GM12878 (cell line): ENCODE measurements around the gene ARAP1. TPM values are rescaled to one million over a fixed set of nuclear protein-coding genes. Genes with fewer than 3 reads are reported as not detected.

Source experiments
- ATAC-seq: fragments of 200-7000 bp; cut with Tn5 transposase; 3 replicates; pipeline ENCODE4 v1.9.1; 2020; ENCODE audit warnings: mild to moderate bottlenecking, moderate library complexity
- BruUV-seq: library from RNA; stranded (reverse); fragments of 400-500 nt; replicated peaks from 2 replicates; lab custom pipeline; 2021; lab: Mats Ljungman, UMichigan
- CTCF ChIA-PET: fragments of 300-600 bp; sonication (Branson Sonifier 250); formaldehyde crosslinking; extraction: SDS; loops from one replicate; lab custom pipeline; 2021; ENCODE audit warnings: inconsistent platforms; lab: Yijun Ruan, JAX
- POLR2A ChIA-PET: fragments of 350-600 bp; formaldehyde crosslinking; extraction: SDS; loops from one replicate; lab custom pipeline; 2021; ENCODE audit warnings: inconsistent platforms; lab: Charles Lee
- RAD21 ChIA-PET: fragments of 300-600 bp; sonication (Branson Sonifier 250); formaldehyde crosslinking; loops from one replicate; lab custom pipeline; 2023; ENCODE audit warnings: antibody characterized with exemption; ENCODE audit not compliant: unreplicated experiment; lab: Charles Lee
- SMC1A ChIA-PET: fragments of 300-600 bp; sonication (Branson Sonifier 250); formaldehyde crosslinking; loops from one replicate; lab custom pipeline; 2023; ENCODE audit not compliant: unreplicated experiment, uncharacterized antibody; lab: Charles Lee
- DNase-seq: peaks from one replicate; pipeline ENCODE4 v3.0.0-alpha.2; 2011; ENCODE audit warnings: low read depth, low spot score
- FAIRE-seq: peaks from 3 replicates; lab custom pipeline; 2011; peaks lifted over from hg19 to GRCh38; lab: Jason Lieb, UNC
- H2AFZ ChIP-seq: 2 replicates; pipeline ENCODE4 v1.6.0; 2011; ENCODE audit warnings: low read depth, low read length, control low read depth; ENCODE audit not compliant: control insufficient read depth
- H3K27ac ChIP-seq: 2 replicates; pipeline ENCODE4 v1.5.1; 2011; ENCODE audit warnings: control low read depth; ENCODE audit not compliant: control insufficient read depth, insufficient read depth
- H3K27me3 ChIP-seq, 2 experiments: replicated peaks in 1 of 2; 2 replicates each; pipeline versions ENCODE4 v1.6.0 to v1.6.1; 2011; ENCODE audit warnings: low read length in 1 of 2; ENCODE audit not compliant: control insufficient read depth in 2 of 2, insufficient read depth in 2 of 2
- H3K36me3 ChIP-seq, 2 experiments: 2 replicates each; pipeline ENCODE4 v1.5.1; 2011; ENCODE audit warnings: low read length in 1 of 2; ENCODE audit not compliant: control insufficient read depth in 2 of 2, insufficient read depth in 2 of 2
- H3K4me1 ChIP-seq: 2 replicates; pipeline ENCODE4 v1.6.1; 2011; ENCODE audit warnings: mild to moderate bottlenecking, low read length, moderate library complexity, mixed read lengths; ENCODE audit not compliant: control insufficient read depth, insufficient read depth
- H3K4me2 ChIP-seq: 2 replicates; pipeline ENCODE4 v1.6.0; 2011; ENCODE audit warnings: control low read depth; ENCODE audit not compliant: control insufficient read depth, insufficient read depth
- H3K4me3 ChIP-seq: fragments of 200-600 bp; sonication (generic); 2 replicates; pipeline ENCODE4 v1.5.1; 2016
- H3K79me2 ChIP-seq: 2 replicates; pipeline ENCODE4 v1.6.0; 2011; ENCODE audit warnings: low read length; ENCODE audit not compliant: control insufficient read depth, insufficient read depth
- H3K9ac ChIP-seq: 2 replicates; pipeline ENCODE4 v1.8.0; 2011; ENCODE audit warnings: low read length, control low read depth, mixed read lengths; ENCODE audit not compliant: control insufficient read depth, insufficient read depth
- H3K9me3 ChIP-seq: replicated peaks from 3 replicates; pipeline ENCODE4 v1.5.1; 2011; ENCODE audit warnings: mild to moderate bottlenecking, low read length; ENCODE audit not compliant: control insufficient read depth, insufficient read depth
- H4K20me1 ChIP-seq: 2 replicates; pipeline ENCODE4 v1.6.0; 2011; ENCODE audit not compliant: control insufficient read depth, insufficient read depth
- BHLHE40 ChIP-seq, 2 experiments: fragments of 450-650 bp in 1 of 2; IDR thresholded peaks; 2 replicates each; pipeline ENCODE4 v1.6.1; 2011 to 2017; ENCODE audit warnings: low read depth in 2 of 2, borderline replicate concordance in 1 of 2, improper control_type of control experiment in 1 of 2, low read length in 1 of 2, mild to moderate bottlenecking in 1 of 2
- CBFB ChIP-seq: IDR thresholded peaks from 2 replicates; pipeline ENCODE4 v1.6.1; 2016; ENCODE audit warnings: antibody characterized with exemption, low read depth
- IKZF1 ChIP-seq: fragments of 450-650 bp; conservative IDR thresholded peaks from 2 replicates; pipeline ENCODE4 v1.6.1; 2017; ENCODE audit warnings: antibody characterized with exemption, mild to moderate bottlenecking
- WGBS: methylation state at CpG from one replicate; pipeline ENCODE4 v1.1.6; 2016; ENCODE audit warnings: low lambda C conversion rate; ENCODE audit not compliant: insufficient replicate concordance, insufficient coverage; ENCODE audit errors: missing lambda C conversion rate; 5-methylcytosine and 5-hydroxymethylcytosine counted together
- in situ Hi-C: fragments of 300-500 bp; cut with MboI; formaldehyde crosslinking; loops from 9 replicates; pipeline ENCODE4 v1.14.3; 2018; ENCODE audit warnings: mixed read lengths
- intact Hi-C: fragments of 100-400 bp; cut with micrococcal nuclease; formaldehyde crosslinking; loops from one replicate; pipeline ENCODE4 v1.14.2; 2022; ENCODE audit not compliant: unreplicated experiment
- polyA plus RNA-seq, 11 experiments: library from polyadenylated mRNA; depleted of rRNA in 4 of 11; unstranded in 6 of 11; stranded (reverse) in 5 of 11; fragments of >200 nt; fragmentation: Nextera tagmentation in 4 of 11; fragmentation: Illumina TruSeq in 1 of 11; extraction: Ambion mirVana in 4 of 11; extraction: Trizol in 1 of 11; gene quantifications; 1 replicate in 1 of 11; 2 replicates in 10 of 11; pipeline versions ENCODE4 v1.2.1 to v1.2.3, GENCODE V29; 2011 to 2016; ENCODE audit warnings: inconsistent platforms in 2 of 11, missing spikeins in 2 of 11, low read depth in 1 of 11
- total RNA-seq, 4 experiments: library from RNA; depleted of rRNA in 3 of 4; stranded (reverse); fragments of >200 nt in 3 of 4; fragmentation: Illumina TruSeq in 1 of 4; extraction: Trizol in 1 of 4; gene quantifications; 2 replicates each; pipeline versions ENCODE4 v1.2.1 to v1.2.3, GENCODE V29; 2013 to 2021

Gene ARAP1
- total and polyA plus RNA-seq, 10 of the 15 experiments (the other 5 are each of a cell fraction or from before 2014, with no cell fraction given), result 0.55 to 102 (median 51.0) TPM

DNA sequence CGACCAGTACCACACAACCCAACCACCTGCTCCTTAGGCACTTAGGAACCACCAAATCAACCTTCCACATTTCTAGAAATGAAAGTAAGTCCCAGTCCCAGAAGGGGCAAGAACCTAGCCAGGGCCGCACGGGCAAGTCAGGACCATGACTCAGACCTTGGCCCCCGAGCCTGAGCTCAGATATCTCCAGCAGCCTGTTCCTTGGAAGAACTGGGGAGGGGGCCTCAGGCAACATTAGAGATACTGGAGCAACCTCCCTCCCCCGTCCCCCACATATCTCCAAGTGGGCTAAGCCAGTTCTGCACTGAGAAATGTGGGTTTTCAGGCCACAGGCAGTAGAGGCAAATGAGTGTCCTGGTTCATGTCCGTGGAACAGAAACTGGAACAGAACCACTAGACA, 7.7 kb downstream of the ARAP1 start:
- no peaks in the 10 kb centered on the region for H3K9me3 ChIP-seq
- H3K27ac ChIP-seq, result peak overlapping the region; percentile 59
- no peak overlapping the region for H2AFZ ChIP-seq
- no peak for DNase-seq
- H3K9ac ChIP-seq, result peak overlapping the region; percentile 29; the same call in 1 of the 2 replicates
- intact Hi-C loops (loop anchor here (5.0 to 10.0 kb wide), 4 partner anchors 48 to 410 kb away; partner anchors contain the start of genes ATG16L2 and STARD10), in situ Hi-C loops (no loop called here)
- H3K79me2 ChIP-seq, result peaks cover 83% of the 10 kb centered on the region
- no peak for TF ChIP-seq CBFB
- TF ChIP-seq IKZF1, result 0 out of 2 replicates have a peak, but pooled peaks have one; percentile 1
- 0 out of 4 replicates have a peak, but pooled peaks of 1 of the 2 experiments have one; percentile 14 for TF ChIP-seq BHLHE40 (IDR thresholded peaks at IDR 0.05; ENCODE audit: borderline replicate concordance in 1 of 2, low read depth in 2 of 2, low read length in 1 of 2)
- peak overlapping the region; percentile 51; the same call in 1 of the 2 replicates for H3K4me3 ChIP-seq
- H3K36me3 ChIP-seq, result peaks cover 0 to 3% of the 10 kb centered on the region in 2 experiments; a peak in 2 of 4 replicates
- ChIA-PET CTCF (interaction anchor here (2.8 kb wide), 1 partner anchor 50 kb away, joined by 11 read pairs; the partner anchor contains the start of gene STARD10), POLR2A (interaction anchor here (0.6 to 1.3 kb wide), 2 partner anchors 18 to 398 kb away, joined by 3 to 6 read pairs; partner anchors contain the start of gene FCHSD2), RAD21 (interaction anchor here (1.1 to 8.2 kb wide), 2 partner anchors 19 to 49 kb away, joined by 5 to 55 read pairs; partner anchors contain the start of gene STARD10), SMC1A (interaction anchor here (0.6 to 2.6 kb wide), 2 partner anchors 19 to 49 kb away, joined by 3 to 5 read pairs; no protein-coding TSS in a partner anchor)
- H3K4me2 ChIP-seq, result peak overlapping the region; percentile 84
- no peak for FAIRE-seq
- no peaks in the 10 kb centered on the region for H3K27me3 ChIP-seq
- no peaks in the 10 kb centered on the region for H4K20me1 ChIP-seq
- 2% methylated on average over 6 of the region's 6 CpGs for WGBS
- H3K4me1 ChIP-seq, result peaks cover 73% of the 10 kb centered on the region
- ATAC-seq, result no peak; the same call in 2 of the 3 replicates
- BruUV-seq, result no TSS peak
